Hepatocyte (in vitro differentiated cells): ENCODE measurements around the gene SLC37A1. TPM values are rescaled to one million over a fixed set of nuclear protein-coding genes. Genes with fewer than 3 reads are reported as not detected.

Source experiments
- DNase-seq: peaks from one replicate; pipeline ENCODE4 v3.0.0-alpha.2; 2016; ENCODE audit warnings: low spot score
- H2AFZ ChIP-seq: fragments of 200-600 bp; sonication (generic); 2 replicates; pipeline ENCODE4 v1.6.0; 2016; ENCODE audit warnings: antibody characterized with exemption, mild to moderate bottlenecking
- H3K27ac ChIP-seq: fragments of 200-600 bp; sonication (generic); 2 replicates; pipeline ENCODE4 v1.5.1; 2016; ENCODE audit warnings: mild to moderate bottlenecking
- H3K27me3 ChIP-seq: fragments of 200-600 bp; sonication (generic); 2 replicates; pipeline ENCODE4 v1.6.1; 2016
- H3K36me3 ChIP-seq: fragments of 200-600 bp; sonication (generic); replicated peaks from 2 replicates; pipeline ENCODE4 v1.5.1; 2016; ENCODE audit warnings: low read depth; ENCODE audit not compliant: insufficient read depth
- H3K4me1 ChIP-seq: fragments of 200-600 bp; sonication (generic); 2 replicates; pipeline ENCODE4 v1.5.1; 2016; ENCODE audit warnings: mild to moderate bottlenecking, moderate library complexity; ENCODE audit not compliant: insufficient read depth
- H3K4me2 ChIP-seq: fragments of 200-600 bp; sonication (generic); 2 replicates; pipeline ENCODE4 v1.6.0; 2016
- H3K4me3 ChIP-seq: fragments of 200-600 bp; sonication (generic); 2 replicates; pipeline ENCODE4 v1.5.1; 2016; ENCODE audit warnings: mild to moderate bottlenecking
- H3K79me2 ChIP-seq: fragments of 200-600 bp; sonication (generic); 2 replicates; pipeline ENCODE4 v1.6.0; 2017; ENCODE audit warnings: mild to moderate bottlenecking
- H3K9me2 ChIP-seq: fragments of 200-600 bp; sonication (generic); replicated peaks from 2 replicates; pipeline ENCODE4 v1.6.0; 2017; ENCODE audit warnings: mild to moderate bottlenecking; ENCODE audit not compliant: insufficient read depth
- H3K9me3 ChIP-seq: fragments of 200-600 bp; sonication (generic); 2 replicates; pipeline ENCODE4 v1.5.1; 2016; ENCODE audit warnings: low read depth, mild to moderate bottlenecking
- H4K20me1 ChIP-seq: fragments of 200-600 bp; sonication (generic); 2 replicates; pipeline ENCODE4 v1.6.0; 2016; ENCODE audit warnings: mild to moderate bottlenecking; ENCODE audit not compliant: insufficient read depth, poor library complexity, severe bottlenecking
- EZH2 ChIP-seq: fragments of 200-600 bp; sonication (generic); IDR thresholded peaks from 2 replicates; pipeline ENCODE4 v1.6.1; 2016; ENCODE audit warnings: antibody characterized with exemption, mild to moderate bottlenecking, borderline replicate concordance
- EZH2phosphoT487 ChIP-seq: fragments of 200-600 bp; sonication (generic); IDR thresholded peaks from one replicate; pipeline ENCODE4 v1.6.1; 2018; ENCODE audit warnings: antibody characterized with exemption, mild to moderate bottlenecking, low read depth, moderate library complexity; ENCODE audit not compliant: unreplicated experiment, severe bottlenecking
- WGBS: methylation state at CpG from one replicate; pipeline ENCODE4 v1.1.6; 2016; ENCODE audit warnings: low lambda C conversion rate; ENCODE audit errors: missing lambda C conversion rate; 5-methylcytosine and 5-hydroxymethylcytosine counted together
- polyA plus RNA-seq: library from polyadenylated mRNA; unstranded; fragments of >200 nt; fragmentation: Nextera tagmentation; extraction: Ambion mirVana; gene quantifications from 2 replicates; pipeline ENCODE4 v1.2.1, GENCODE V29; 2016
- total RNA-seq: library from RNA; depleted of rRNA; stranded (reverse); fragments of >200 nt; gene quantifications from 2 replicates; pipeline ENCODE4 v1.2.3, GENCODE V29; 2014
- TF ChIP-seq, protein P1 (sequence below): fragments of 200-600 bp; sonication (generic); IDR thresholded peaks from 2 replicates; pipeline ENCODE4 v1.5.1; 2016; ENCODE audit warnings: antibody characterized with exemption, mild to moderate bottlenecking; ENCODE audit not compliant: poor library complexity

Gene SLC37A1
- total and polyA plus RNA-seq, 2 experiments from 2014 or later = 17.9 to 18.5 TPM

- Histone ChIP-seq H3K4me1 (peaks cover 5% of the 10 kb centered on the region), H3K27ac (no peak overlapping the region), H3K27me3 (no peaks in the 10 kb centered on the region), H2AFZ (no peak overlapping the region), H4K20me1 (no peaks in the 10 kb centered on the region), H3K9me2 (no peaks in the 10 kb centered on the region), H3K79me2 (no peaks in the 10 kb centered on the region), H3K4me3 (no peak overlapping the region), H3K9me3 (no peaks in the 10 kb centered on the region), H3K36me3 (no peaks in the 10 kb centered on the region), H3K4me2 (no peak overlapping the region)
- TF ChIP-seq EZH2phosphoT487 (no peak), EZH2 (no peak)
- TF ChIP-seq, protein P1, sequence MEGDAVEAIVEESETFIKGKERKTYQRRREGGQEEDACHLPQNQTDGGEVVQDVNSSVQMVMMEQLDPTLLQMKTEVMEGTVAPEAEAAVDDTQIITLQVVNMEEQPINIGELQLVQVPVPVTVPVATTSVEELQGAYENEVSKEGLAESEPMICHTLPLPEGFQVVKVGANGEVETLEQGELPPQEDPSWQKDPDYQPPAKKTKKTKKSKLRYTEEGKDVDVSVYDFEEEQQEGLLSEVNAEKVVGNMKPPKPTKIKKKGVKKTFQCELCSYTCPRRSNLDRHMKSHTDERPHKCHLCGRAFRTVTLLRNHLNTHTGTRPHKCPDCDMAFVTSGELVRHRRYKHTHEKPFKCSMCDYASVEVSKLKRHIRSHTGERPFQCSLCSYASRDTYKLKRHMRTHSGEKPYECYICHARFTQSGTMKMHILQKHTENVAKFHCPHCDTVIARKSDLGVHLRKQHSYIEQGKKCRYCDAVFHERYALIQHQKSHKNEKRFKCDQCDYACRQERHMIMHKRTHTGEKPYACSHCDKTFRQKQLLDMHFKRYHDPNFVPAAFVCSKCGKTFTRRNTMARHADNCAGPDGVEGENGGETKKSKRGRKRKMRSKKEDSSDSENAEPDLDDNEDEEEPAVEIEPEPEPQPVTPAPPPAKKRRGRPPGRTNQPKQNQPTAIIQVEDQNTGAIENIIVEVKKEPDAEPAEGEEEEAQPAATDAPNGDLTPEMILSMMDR = no peak
- no peak for DNase-seq
- 85% methylated on average over 5 of the region's 5 CpGs for WGBS
Observed at GRCh38 chr21:42486531-42486930, 27.1 kb upstream of the SLC37A1 start.

DNA sequence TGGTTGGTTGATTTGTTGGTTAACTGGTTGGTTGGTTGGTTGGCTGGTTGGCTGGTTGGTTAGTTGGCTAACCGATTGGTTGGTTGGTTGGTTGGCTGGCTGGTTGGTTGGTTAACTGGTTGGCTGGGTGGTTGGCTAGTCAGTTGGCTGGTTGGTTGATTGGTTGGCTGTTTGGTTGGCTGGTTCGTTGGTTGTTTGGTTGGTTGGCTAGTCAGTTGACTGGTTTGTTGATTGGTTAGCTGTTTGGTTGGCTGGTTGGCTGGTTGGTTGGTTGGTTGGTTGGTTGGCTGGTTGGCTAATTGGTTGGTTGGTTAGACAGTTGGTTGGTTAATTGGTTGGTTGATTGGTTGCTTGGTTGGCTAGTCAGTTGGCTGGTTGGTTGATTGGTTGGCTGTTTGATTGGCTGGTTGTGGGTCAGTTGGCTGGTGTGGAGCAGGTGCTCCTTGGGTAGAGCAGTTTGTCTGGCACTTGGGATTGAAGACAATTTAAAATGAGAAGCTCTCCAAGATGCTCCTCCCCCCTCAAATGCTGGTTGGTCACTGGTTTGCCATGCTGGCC lies 24.6 kb upstream of the SLC37A1 start:
- 93% methylated on average over 2 of the region's 2 CpGs for WGBS
- Histone ChIP-seq H3K27ac (no peak overlapping the region), H3K27me3 (no peaks in the 10 kb centered on the region), H4K20me1 (no peaks in the 10 kb centered on the region), H3K4me3 (no peak overlapping the region), H3K4me1 (peaks cover 10% of the 10 kb centered on the region), H3K4me2 (no peak overlapping the region), H3K9me2 (no peaks in the 10 kb centered on the region), H2AFZ (no peak overlapping the region), H3K36me3 (no peaks in the 10 kb centered on the region), H3K79me2 (no peaks in the 10 kb centered on the region), H3K9me3 (no peaks in the 10 kb centered on the region)
- DNase-seq = no peak
- TF ChIP-seq EZH2 (no peak), EZH2phosphoT487 (no peak)
- TF ChIP-seq, protein P1 = no peak

DNA sequence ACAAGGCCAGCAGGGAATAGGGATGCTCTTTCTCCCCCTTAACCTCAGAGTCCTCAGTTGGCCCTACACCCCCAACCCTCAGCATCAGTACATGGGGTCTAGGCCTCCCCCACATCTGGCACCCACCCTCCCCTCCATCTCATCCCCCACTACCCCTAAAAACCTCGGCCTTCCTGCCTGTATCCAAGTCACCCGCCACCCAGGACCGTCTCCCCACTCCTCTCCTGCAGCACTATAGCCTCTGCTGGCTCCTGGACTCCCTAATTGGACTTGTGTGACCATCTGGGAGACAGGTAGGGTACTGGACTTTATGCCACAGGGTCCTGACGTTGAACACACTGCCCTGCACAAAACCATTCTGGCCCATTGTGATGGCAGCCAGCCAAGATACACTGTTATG lies 23.7 kb upstream of the SLC37A1 start:
- H2AFZ ChIP-seq = no peak overlapping the region
- H3K27me3 ChIP-seq = no peaks in the 10 kb centered on the region
- no peak for DNase-seq
- H3K4me2 ChIP-seq = no peak overlapping the region
- peaks cover 11% of the 10 kb centered on the region for H3K4me1 ChIP-seq
- H3K9me2 ChIP-seq = no peaks in the 10 kb centered on the region
- H3K4me3 ChIP-seq = no peak overlapping the region
- no peaks in the 10 kb centered on the region for H4K20me1 ChIP-seq
- no peak for TF ChIP-seq EZH2
- TF ChIP-seq, protein P1 = no peak
- H3K79me2 ChIP-seq = no peaks in the 10 kb centered on the region
- H3K9me3 ChIP-seq = no peaks in the 10 kb centered on the region
- WGBS = 86% methylated on average over 4 of the region's 4 CpGs
- no peaks in the 10 kb centered on the region for H3K36me3 ChIP-seq
- H3K27ac ChIP-seq = no peak overlapping the region

GRCh38 chr21:42490720-42491119 lies 22.9 kb upstream of the SLC37A1 start:
- H3K9me3 ChIP-seq = no peaks in the 10 kb centered on the region
- peak; percentile 57 for DNase-seq

More at GRCh38 chr21:42490720-42491119, 22.9 kb upstream of the SLC37A1 start:
- Histone ChIP-seq H3K9me2 (no peaks in the 10 kb centered on the region), H3K79me2 (no peaks in the 10 kb centered on the region), H3K36me3 (no peaks in the 10 kb centered on the region), H3K4me3 (no peak overlapping the region), H3K4me2 (no peak overlapping the region), H4K20me1 (no peaks in the 10 kb centered on the region), H2AFZ (no peak overlapping the region), H3K27ac (peak overlapping the region; percentile 56), H3K4me1 (peaks cover 18% of the 10 kb centered on the region), H3K27me3 (no peaks in the 10 kb centered on the region)
- TF ChIP-seq EZH2phosphoT487 = no peak
- no peak for TF ChIP-seq EZH2
- TF ChIP-seq, protein P1 = no peak
